ENCODE data around the gene FBXO40.

The FBXO40 gene

GRCh38 chr3:121649645-121650044, 56.5 kb downstream of the FBXO40 start:
- Histone ChIP-seq H3K4me1 (ENCODE audit: control insufficient read depth, low read length) (peaks cover 18% of the 10 kb centered on the region), H3K9me2 (replicated peaks; ENCODE audit: control insufficient read depth, low read length) (no peaks in the 10 kb centered on the region), H3K36me3 (ENCODE audit: control insufficient read depth, low read length) (peaks cover 68% of the 10 kb centered on the region), H4K20me1 (ENCODE audit: control insufficient read depth, insufficient read depth, low read depth, low read length) (no peaks in the 10 kb centered on the region), H3K27me3 (ENCODE audit: control insufficient read depth, low read length) (no peaks in the 10 kb centered on the region), H3K9me3 (ENCODE audit: control insufficient read depth, insufficient read depth, low read length) (no peaks in the 10 kb centered on the region), H3F3A (ENCODE audit: control insufficient read depth, insufficient read depth) (no peaks in the 10 kb centered on the region), H3K4me2 (ENCODE audit: low read length) (no peak overlapping the region), H3K4me3 (ENCODE audit: low read length) (no peak overlapping the region), H3K79me2 (ENCODE audit: control insufficient read depth, low read length) (peaks cover 29% of the 10 kb centered on the region), H3K27ac (ENCODE audit: low read depth, low read length) (no peak overlapping the region)
- TF ChIP-seq CTCF (IDR thresholded peaks at IDR 0.05; ENCODE audit: low read depth, low read length, poor library complexity, severe bottlenecking): no peak
- TF ChIP-seq EZH2phosphoT487 (IDR thresholded peaks at IDR 0.05; ENCODE audit: borderline replicate concordance, low read length): no peak

GRCh38 chr3:121651684-121652083, 58.5 kb downstream of the FBXO40 start:
- H3K36me3 ChIP-seq (ENCODE audit: control insufficient read depth, low read length): peaks cover 74% of the 10 kb centered on the region
- H3F3A ChIP-seq (ENCODE audit: control insufficient read depth, insufficient read depth): no peaks in the 10 kb centered on the region; the same call in 1 of the 2 replicates
- peaks cover 36% of the 10 kb centered on the region for H3K79me2 ChIP-seq (ENCODE audit: control insufficient read depth, low read length)
- no peaks in the 10 kb centered on the region for H4K20me1 ChIP-seq (ENCODE audit: control insufficient read depth, insufficient read depth, low read depth, low read length)
- TF ChIP-seq EZH2phosphoT487 (IDR thresholded peaks at IDR 0.05; ENCODE audit: borderline replicate concordance, low read length): no peak
- TF ChIP-seq CTCF (IDR thresholded peaks at IDR 0.05; ENCODE audit: low read depth, low read length, poor library complexity, severe bottlenecking): no peak
- H3K27ac ChIP-seq (ENCODE audit: low read depth, low read length): no peak overlapping the region
- H3K9me2 ChIP-seq (replicated peaks; ENCODE audit: control insufficient read depth, low read length): no peaks in the 10 kb centered on the region
- H3K4me1 ChIP-seq (ENCODE audit: control insufficient read depth, low read length): peaks cover 35% of the 10 kb centered on the region
- no peaks in the 10 kb centered on the region for H3K27me3 ChIP-seq (ENCODE audit: control insufficient read depth, low read length)
- no peak overlapping the region for H3K4me3 ChIP-seq (ENCODE audit: low read length)
- H3K4me2 ChIP-seq (ENCODE audit: low read length): no peak overlapping the region
- H3K9me3 ChIP-seq (ENCODE audit: control insufficient read depth, insufficient read depth, low read length): no peaks in the 10 kb centered on the region

- Histone ChIP-seq H3K79me2 (ENCODE audit: control insufficient read depth, low read length) (peaks cover 59% of the 10 kb centered on the region), H3K27me3 (ENCODE audit: control insufficient read depth, low read length) (no peaks in the 10 kb centered on the region), H3K4me1 (ENCODE audit: control insufficient read depth, low read length) (peaks cover 52% of the 10 kb centered on the region), H3K27ac (ENCODE audit: low read depth, low read length) (peak overlapping the region; percentile 57), H4K20me1 (ENCODE audit: control insufficient read depth, insufficient read depth, low read depth, low read length) (no peaks in the 10 kb centered on the region), H3K9me2 (replicated peaks; ENCODE audit: control insufficient read depth, low read length) (no peaks in the 10 kb centered on the region), H3K4me3 (ENCODE audit: low read length) (peak overlapping the region; percentile 60), H3F3A (ENCODE audit: control insufficient read depth, insufficient read depth) (no peaks in the 10 kb centered on the region; the same call in 1 of the 2 replicates), H3K36me3 (ENCODE audit: control insufficient read depth, low read length) (peaks cover 92% of the 10 kb centered on the region), H3K4me2 (ENCODE audit: low read length) (peak overlapping the region; percentile 78), H3K9me3 (ENCODE audit: control insufficient read depth, insufficient read depth, low read length) (no peaks in the 10 kb centered on the region)
- TF ChIP-seq EZH2phosphoT487 (IDR thresholded peaks at IDR 0.05; ENCODE audit: borderline replicate concordance, low read length): no peak
- TF ChIP-seq CTCF (IDR thresholded peaks at IDR 0.05; ENCODE audit: low read depth, low read length, poor library complexity, severe bottlenecking): no peak
Measured at GRCh38 chr3:121654493-121655385, 61.6 kb downstream of the FBXO40 start.
